CD4-positive, alpha-beta T cell treated with Interleukin-21 for 1 hour (primary cell): ENCODE measurements around the gene MAPKAP1.

Experiments used
- DNase-seq: peaks from one replicate; pipeline ENCODE4 v3.0.0-alpha.2; 2020

Gene MAPKAP1

DNA sequence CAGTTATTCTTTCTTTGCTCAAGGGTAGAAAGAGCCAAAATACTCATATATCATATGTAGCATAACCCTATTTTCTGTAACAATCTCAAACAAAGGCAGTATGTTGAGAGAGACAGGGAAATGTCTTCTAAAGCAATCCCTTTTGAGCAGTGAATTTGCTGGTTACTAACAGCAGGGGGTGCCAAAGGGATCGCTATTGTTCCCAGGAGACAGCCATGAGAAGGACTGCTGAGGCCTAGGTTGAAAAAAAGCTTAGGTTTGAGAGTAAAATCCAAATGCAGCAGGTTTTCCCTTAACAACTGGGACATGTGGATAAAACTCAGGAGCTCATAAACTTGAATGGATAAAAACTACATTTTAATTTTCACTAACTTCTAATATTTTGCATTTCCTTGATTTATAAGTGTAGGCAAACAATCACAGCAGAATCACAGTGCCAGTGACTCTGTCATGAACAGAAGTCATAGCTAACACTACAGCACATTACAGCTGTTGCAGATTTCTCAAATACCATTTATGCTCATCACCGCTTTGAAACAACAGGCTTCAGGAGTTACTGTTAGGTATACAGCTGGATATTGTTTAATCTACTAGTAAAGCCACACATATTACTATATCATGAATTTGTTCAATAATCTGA lies 148.4 kb downstream of the MAPKAP1 start:
- peak; percentile 66 for DNase-seq

DNA sequence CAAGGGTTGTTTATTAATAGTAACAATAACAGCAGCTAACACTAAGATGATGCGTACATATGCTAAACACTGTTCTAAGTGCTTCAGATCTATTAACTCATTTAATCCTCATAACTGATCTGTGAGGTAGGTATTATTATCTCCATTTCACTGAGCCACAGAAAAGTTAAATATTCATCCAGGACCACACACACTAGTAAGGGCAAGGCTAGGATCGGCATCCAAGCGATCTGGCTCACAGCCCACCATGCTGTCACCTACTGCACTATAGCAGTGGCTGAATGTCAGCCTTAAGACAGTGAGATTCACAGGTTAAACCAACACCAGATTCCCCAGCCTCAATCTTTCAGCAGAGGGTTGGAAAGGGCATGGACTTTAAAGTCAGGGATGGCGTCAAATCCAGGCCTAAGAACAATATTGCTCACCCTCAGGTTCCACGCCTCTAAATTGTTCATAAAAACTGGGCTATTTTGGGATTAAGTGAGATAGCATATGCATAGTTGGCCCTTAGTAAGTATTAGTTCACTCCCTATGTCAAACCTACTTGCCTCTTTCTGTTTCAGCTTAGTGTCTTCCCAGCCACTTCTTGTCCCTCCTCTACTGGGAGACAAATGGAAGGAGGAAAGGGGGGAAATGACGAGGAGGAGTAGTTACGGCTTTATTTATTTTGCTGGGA lies 150.8 kb downstream of the MAPKAP1 start:
- DNase-seq: no peak

DNA sequence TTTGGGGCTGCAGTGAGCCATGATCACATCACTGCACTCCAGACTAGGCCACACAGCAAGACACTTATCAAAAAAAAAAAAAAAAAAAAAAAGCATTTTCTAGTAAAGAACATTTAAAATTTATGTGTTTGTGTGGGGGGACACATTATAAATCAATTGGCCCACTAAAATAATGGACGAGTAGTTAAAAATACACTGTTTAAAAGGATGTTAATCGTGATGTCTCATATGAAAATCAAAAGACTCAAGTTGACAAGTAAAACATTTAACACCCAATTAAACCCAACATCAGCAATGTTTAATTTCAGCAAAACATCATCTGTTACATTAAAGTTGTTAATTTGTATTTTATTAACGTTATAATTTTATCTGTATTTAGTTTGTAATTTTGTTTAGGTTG lies 152.3 kb downstream of the MAPKAP1 start:
- no peak for DNase-seq

DNA sequence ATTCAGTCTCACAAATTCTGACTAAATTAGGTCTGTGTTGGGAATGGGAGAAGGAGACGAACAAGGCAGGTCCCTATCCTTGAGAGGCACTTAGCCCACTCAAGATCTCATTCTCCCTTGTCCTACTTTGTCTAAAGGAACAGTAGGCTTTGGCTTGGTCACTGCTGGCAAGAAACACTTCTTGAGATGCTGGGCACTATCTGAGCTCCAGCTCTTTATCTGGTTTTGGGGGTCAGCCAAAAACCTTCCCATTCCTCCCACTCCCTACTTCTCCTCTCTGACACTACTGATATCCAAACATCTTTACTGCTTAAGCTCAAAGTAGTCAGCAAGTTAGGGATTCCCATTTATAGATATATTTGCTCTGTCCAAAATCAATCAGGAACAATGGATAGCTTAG lies 155.2 kb downstream of the MAPKAP1 start:
- no peak for DNase-seq

DNA sequence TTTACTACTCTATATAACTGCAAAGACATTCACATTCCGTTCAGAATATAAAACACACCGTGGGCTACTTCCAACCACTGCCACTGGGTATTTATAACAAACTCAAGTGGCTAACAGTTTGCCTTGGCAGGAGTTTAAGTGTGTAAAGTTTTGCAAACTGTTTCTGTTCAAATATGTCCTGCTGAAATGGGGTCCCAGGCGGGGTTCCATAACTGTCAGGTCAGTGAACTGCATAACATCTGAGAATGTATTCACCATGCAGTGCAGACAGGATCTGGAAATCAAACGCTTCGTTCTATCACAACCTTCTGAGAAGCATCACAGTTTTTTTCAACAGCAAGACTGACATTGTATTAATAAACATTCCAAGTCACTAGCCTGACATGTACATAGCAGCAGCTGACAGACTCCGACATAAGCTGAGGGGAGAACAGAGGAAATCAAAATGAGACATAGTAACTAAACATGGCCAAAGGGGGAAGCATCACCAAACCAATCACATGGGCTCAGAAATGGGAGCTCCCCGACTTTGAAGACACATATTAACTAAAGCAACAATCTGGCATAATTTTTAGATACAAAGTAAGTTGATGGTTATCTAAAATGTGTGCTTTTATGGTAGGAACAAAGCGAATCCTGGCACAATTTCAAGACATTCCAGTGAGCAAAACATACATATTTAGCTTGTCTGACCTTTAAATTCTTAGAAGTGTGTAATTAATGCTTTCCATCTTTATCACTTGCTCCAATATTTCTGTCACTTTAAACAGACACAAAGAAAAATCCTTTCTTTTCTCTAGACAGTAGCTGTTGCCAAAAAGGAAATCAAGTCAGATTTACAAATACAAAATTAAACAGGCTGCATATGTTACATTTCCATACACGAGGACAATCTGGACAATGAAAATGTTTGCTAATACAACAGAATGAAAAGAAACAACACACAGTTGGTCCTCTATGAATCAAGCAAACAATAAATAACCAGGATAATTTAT lies 156.8 kb downstream of the MAPKAP1 start:
- no peak for DNase-seq

DNA sequence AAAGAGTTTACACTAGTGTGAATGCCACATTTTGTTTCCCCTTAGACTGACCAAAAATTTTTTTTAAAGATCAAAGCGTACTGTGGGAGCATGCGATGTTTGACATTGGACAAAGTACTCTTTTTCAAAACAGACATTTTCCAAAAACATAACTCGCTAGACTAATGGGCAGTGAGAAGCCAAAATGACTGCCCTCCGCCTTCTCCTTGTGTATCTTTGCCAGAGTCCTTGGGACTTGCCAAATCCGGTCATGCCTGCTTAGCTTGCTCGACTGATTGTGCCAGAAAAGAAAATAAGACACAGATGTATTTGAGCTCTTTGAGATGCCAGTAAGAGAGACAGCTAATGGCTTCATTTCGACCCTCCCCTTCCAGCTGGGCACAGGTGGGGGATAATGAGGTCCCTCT lies 157.5 kb downstream of the MAPKAP1 start:
- no peak for DNase-seq

DNA sequence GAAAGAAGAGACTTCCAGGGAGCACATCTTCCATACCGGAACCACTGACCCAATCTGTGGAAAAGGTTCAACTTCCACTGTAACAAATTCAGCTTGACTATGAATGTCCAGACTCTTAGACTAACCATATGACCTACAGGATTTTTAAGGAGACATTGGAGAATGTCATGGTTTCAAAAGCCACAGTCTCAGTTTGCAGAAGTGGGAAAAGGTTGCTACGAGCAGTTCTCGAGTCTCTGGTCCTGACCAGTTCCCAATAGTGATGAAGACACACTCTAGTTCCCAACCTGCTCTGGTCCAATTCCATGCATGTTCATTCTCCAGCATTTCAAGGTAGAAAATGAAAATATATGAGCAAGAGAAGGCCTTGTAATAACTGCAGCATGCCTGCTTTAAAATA lies 158.0 kb downstream of the MAPKAP1 start:
- DNase-seq: no peak

DNA sequence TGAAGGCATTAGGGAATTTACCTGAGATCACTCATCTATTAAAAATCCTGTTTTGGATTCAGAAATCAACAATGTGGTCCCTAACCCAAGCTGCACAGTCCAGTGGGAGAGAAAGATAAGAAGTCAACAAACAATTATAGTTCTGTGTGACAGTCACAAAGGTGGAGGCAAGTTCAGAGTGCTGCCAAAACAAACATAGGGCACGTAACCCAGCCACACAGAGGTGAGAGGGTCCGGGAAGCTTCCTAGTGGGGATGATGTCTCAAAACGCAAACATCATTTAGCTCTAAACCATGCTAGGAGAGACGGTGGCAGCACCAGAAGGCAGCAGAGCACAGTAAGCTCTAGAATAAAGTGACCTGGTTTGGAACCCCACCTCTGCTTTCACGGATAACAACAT lies 158.9 kb downstream of the MAPKAP1 start:
- no peak for DNase-seq

DNA sequence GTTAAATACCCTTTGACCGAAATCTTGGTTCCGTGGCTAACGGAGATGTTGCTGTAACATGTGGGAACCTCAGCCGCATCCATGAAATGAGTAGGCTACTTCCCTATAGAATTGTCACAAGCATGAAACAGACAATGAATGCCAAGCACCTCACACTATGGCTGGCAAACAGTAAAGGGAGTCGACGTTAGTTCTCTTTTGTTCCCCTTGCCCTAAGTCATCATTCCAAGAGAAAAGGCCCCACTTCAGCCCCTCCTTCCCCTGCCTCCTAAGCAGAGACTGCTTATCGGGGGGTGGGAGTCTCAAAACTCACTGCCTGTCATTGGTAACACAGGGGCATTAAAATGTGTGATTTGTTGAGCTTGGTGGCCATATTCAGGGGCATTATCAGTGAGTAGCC lies 159.6 kb downstream of the MAPKAP1 start:
- no peak for DNase-seq

DNA sequence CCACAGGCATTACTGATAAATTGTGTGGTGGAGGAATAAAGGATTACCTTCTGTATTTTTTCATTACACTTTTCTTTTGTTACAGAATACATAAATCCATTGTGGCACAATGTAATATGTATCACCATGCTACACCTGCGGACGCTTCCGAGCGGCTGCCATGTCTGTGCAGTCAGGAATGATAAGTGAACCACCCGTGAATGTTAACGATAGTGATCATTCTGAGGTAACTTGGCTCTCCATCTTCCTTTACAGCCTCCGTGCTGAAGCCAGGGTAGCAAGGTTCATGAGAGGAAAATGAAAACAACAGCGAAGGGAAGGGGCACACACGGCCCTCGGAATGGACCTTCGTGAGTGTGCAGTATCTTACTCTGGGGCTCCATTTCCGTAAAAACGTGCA lies 161.2 kb downstream of the MAPKAP1 start:
- no peak for DNase-seq

DNA sequence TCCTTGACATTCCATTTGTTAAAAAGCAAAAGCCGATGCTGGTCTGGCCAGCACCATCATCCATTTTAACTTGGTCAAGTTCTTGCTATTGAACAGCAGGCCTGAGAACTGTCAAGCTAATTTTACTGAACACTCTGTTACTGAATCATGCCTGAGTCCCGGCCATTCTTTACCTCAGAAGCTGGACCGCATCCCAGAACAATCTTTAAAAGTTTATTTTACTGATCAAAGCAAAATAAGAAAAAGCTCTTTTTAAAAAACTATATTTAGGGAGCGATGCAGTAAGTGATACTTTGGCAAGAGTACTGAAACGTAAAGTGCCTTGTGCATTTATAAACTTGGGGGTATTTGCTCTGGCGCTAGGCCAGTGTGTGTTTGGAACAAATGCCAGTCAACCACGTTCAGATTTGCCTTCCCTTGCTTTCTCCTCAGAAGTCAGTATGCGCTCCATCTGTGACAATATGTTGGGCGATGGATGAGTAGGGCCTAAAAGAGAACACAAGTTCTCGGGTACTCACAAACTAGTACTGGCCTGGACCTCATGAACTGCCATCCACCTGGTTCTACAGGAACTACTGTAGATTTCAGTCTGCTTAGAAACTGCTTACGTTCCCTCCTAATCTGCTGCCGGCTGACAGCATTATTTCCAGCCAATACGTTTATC lies 161.9 kb downstream of the MAPKAP1 start:
- DNase-seq: no peak

DNA sequence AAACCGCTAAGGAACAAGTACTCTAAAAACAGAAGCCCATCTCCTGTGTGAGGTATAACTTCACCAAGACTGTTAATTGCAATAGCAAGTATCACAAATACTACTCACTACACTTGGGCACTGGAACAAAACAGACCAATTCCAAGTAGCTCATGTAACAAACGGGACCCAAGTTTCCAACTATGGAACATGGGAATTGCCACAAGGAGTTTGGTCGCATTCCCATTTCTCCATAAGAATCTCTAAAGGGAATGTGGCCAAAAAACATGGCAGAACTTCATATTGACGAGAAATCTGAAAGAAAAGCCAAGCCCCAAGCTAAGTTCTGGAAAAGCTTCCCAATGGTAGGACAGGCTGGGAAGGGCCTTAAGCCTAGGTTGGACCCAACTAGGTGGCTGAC lies 162.5 kb downstream of the MAPKAP1 start:
- no peak for DNase-seq

DNA sequence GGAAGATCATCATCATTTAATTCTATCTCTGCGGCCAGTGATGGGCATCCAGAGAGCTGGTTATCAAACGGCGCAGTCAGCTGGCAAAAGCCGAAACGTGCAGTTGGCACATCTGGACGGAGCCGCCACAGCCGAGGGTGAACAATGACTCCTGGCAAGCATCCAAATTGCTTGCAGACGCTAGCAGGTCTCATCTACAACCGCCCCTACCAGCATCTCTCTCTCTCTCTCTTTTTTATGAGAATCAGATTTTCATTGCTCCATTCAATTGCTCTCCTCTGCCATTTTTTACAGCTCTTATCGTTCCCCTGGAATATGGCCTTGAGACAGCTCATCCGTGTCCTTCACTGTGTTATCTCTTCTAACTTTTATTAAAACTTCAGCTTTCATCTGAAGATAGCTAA lies 165.2 kb downstream of the MAPKAP1 start:
- DNase-seq: no peak

DNA sequence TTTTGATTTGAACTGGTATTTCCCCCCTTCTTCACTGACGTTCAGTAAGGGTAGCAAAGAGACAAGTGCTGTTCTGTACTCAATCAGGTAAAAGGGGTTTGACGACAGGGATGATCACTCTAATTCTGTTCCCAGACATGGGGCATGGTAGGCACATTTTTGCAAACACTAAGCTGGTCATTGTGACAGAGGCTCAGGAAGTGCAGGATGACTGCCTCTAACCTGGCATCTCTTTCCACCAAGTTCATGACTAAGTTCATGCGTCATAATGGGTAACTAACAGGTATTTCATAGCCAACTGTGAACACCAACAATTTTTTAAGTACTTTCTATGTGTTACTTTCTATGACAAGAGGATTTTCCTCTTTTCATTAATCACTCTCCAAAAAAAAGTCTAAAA lies 166.5 kb downstream of the MAPKAP1 start:
- no peak for DNase-seq

DNA sequence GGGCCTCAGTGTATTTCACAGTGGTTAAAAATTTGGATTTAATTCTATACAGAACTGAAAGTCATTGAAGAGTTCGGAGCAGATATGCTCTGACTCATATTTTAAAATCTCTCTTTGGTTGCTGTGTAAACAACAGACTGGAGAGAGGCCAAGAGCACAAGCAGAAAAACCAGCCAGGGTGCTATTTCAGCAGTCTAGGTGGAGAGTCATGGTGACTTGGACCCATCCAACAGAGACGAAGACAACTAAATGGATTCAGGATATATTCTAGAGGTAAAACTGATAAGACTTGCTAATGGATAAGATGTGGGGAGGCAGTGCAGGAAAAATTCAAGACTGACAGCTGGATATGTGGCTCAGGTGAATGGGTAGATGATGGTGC lies 168.9 kb downstream of the MAPKAP1 start:
- no peak for DNase-seq

DNA sequence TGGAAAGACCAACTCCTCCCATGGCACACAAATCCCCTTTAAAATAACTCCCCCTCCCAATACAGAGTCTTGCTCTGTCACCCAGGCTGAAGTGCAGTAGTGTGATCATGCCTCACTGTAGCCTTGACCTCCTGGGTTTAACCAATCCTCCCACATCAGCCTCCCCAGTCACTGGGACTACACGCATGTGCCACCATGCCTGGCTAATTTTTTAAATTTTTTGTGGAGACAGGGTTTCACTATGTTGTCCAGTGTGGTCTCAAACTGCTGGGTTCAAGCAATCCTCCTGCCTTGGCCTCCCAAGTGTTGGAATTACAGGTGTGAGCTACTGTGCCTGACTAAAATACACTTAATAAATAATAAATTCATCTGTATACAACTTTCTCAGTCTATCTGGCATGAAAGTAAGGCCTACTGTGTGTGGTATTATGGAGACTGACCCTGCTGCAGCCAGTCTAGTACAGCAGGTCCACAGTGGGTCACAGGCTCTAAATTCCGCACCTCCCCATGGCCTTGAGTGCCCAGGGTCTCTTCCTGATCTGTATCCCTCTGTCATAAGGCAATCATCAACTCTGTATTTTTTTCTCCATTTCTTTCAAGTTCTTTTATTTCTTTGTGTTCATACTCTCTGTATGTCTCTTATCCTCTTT lies 169.4 kb downstream of the MAPKAP1 start:
- DNase-seq: no peak

DNA sequence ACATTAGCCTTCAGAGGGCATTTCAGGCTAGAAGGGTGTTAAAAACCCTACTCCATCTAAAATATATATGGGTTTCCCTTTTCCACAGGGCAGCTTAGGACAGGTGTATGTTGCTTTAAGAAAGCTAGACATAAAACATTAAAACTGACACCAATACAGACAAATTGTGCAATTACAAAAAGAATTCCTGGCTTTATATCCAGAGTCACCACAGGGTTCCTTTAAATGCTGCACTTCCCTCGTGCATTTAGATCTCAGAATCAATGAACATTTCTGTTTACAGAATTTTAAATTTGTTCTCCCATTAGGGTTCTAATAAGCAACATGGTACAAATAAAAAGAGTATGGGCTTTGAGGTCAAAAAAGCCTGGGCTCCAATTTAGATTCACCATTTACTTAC lies 170.2 kb downstream of the MAPKAP1 start:
- DNase-seq: no peak

DNA sequence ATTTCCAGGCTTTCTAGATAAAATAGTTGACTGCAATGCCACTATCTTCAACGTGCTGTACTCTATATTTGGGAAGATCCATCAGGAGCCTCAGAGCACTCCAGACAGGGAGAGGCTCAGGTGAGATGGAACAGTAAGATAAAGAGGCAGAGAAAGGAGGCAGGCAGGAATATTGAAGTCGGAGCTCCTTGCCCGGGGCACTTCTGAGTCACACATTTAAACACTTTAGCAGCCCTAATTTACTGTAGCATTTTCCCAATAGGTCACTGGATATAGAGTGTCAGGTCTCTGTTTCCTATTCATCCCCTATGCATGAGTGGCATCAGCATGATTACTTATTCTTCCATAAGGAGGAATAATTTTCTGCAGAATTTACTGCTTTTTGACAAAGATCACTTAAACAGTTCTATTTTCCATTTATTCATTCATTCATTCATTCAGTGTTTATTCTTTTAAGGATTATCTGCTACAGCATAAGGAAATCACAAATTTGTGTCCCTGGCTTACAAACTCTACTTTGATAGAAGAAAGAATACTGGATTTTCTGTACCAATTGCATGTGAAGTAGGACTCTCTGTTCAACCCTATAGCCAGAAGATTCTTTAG lies 170.7 kb downstream of the MAPKAP1 start:
- DNase-seq: no peak

DNA sequence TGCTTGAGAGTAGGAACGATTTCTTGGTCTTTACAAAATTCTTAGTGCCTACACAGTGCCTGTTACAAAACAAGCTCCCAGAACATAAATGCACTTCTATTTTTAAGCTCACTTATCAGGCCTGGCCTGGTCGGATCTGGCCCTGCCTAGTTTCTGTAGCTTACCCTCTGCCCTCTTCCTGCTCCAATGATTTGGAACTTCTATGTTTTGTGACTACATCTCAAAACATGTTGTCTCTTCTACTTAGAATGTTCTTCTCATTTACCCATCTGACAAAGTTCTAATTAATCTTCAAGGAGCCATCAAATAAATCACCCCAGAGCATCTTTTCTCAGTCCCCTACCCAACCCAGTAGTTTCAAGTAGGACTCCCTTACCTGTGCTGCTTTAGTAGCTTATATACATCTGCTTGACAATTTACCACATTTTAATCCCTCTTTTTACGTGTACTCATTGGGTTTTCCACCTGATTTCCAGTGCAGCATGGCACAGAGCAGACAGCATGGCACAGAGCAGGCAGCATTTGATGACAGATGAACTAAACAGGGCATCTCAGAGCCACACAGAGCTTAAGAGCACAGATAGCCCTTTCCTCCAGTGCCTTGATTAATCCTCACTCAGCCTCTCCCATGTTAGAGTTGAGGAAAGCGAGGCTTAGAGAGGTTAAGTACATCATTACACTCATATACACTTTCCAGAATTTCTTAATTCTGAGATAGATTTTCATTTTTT lies 171.9 kb downstream of the MAPKAP1 start:
- no peak for DNase-seq

DNA sequence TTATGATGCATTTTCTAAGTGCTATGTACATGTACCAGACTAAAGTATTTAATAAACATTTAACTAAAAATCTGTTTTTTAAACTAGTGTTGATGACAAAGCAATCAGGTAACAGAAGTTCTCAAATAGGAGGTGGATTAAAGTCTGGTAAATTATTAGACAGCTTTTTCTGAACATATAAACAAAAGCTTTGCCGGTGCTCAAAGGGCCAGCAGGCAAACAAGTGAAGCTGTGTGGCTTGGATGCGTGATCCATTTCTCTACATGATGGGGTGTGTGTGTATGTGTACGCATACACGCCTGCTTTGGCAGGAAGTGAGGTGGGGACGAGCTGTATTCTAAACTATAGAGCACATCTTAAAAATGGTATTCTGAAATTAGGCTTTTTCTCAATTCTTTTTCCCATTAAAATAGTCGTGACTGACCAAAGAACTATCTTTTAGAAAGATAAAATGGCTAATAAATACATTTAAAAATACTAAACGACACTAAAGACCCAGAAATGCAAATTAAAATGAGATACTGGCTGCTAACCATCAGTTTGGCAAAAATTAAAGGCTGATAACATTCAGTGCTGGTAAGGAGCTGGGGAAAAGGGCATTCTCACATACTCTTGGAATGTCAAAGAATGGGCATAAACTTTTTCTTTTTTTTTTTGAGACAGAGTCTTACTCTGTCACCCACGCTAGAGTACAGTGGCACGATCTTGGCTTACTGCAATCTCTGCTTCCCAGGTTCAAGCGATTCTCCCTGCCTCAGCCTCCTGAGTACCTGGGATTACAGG lies 174.0 kb downstream of the MAPKAP1 start:
- no peak for DNase-seq

DNA sequence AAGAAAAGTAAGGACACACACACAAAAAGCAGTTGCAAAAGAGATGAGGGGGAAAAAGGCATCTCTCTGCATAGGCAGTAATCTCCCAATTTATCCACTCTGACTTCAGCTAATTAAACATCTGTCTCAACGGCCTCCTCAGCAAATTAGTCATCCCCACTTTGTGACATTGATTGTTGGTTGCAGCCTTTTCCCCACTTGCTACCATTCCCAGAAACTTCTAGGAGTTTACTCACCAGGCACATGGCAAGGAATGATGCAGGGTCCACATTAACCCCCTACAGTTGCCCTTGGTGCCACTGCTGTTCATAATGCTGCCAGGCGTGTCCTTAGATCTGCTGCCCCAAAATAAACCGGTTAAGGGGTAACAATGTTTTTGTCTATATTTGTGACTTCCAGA lies 174.6 kb downstream of the MAPKAP1 start:
- no peak for DNase-seq
